SK-N-SH treated with all-trans-retinoic acid at 6 μM for 48 hours (cell line): Measurements from ENCODE around the gene G6PC1.
"Not testable (repeated sequence)": the region's sequence is repeated elsewhere in the genome, so short reads cannot be mapped to it uniquely, and the experiment has no call there.

Source experiments
- ATAC-seq: fragments of 200-7000 bp; cut with Tn5 transposase; 3 replicates; pipeline ENCODE4 v1.9.1; 2020; ENCODE audit warnings: mild to moderate bottlenecking, moderate library complexity
- ARNTL ChIP-seq: fragments of 450-650 bp; formaldehyde crosslinking; IDR thresholded peaks from 2 replicates; pipeline ENCODE4 v1.5.0; 2020; ENCODE audit warnings: low read depth, mild to moderate bottlenecking, moderate library complexity, borderline replicate concordance
- BACH2 ChIP-seq: fragments of 250-450 bp; sonication (Bioruptor Pico); IDR thresholded peaks from 2 replicates; pipeline ENCODE4 v1.9.0; 2021; ENCODE audit warnings: mild to moderate bottlenecking, borderline replicate concordance
- CREB5 ChIP-seq: fragments of 250-450 bp; sonication (Bioruptor Pico); IDR thresholded peaks from 2 replicates; pipeline ENCODE4 v1.5.1; 2020; ENCODE audit warnings: low read depth, mild to moderate bottlenecking, moderate library complexity
- CSDC2 ChIP-seq: fragments of 250-450 bp; sonication (Bioruptor Pico); IDR thresholded peaks from 2 replicates; pipeline ENCODE4 v1.5.0; 2020; ENCODE audit warnings: mild to moderate bottlenecking, moderate library complexity
- ESRRG ChIP-seq: fragments of 250-450 bp; sonication (Bioruptor Pico); IDR thresholded peaks from 2 replicates; pipeline ENCODE4 v1.6.1; 2021; ENCODE audit warnings: mild to moderate bottlenecking
- GLIS3 ChIP-seq: fragments of 250-450 bp; sonication (Bioruptor Pico); IDR thresholded peaks from 2 replicates; pipeline ENCODE4 v1.5.0; 2020; ENCODE audit warnings: mild to moderate bottlenecking, moderate library complexity
- ISL1 ChIP-seq: fragments of 250-450 bp; sonication (Bioruptor Pico); IDR thresholded peaks from 2 replicates; pipeline ENCODE4 v2.1.2; 2022; ENCODE audit warnings: mild to moderate bottlenecking, moderate library complexity
- OSR1 ChIP-seq: fragments of 250-450 bp; sonication (Bioruptor Pico); IDR thresholded peaks from 2 replicates; pipeline ENCODE4 v1.8.0; 2022; ENCODE audit warnings: moderate library complexity, mild to moderate bottlenecking, inconsistent platforms
- PATZ1 ChIP-seq: fragments of 250-450 bp; sonication (Bioruptor Pico); IDR thresholded peaks from 2 replicates; pipeline ENCODE4 v1.8.0; 2020; ENCODE audit warnings: mild to moderate bottlenecking, moderate library complexity, borderline replicate concordance
- POU6F1 ChIP-seq: fragments of 250-450 bp; sonication (Bioruptor Pico); IDR thresholded peaks from 2 replicates; pipeline ENCODE4 v1.8.0; 2021; ENCODE audit warnings: low read depth, mild to moderate bottlenecking, moderate library complexity, borderline replicate concordance
- PPARA ChIP-seq: fragments of 250-450 bp; sonication (Bioruptor Pico); IDR thresholded peaks from 2 replicates; pipeline ENCODE4 v1.5.0; 2020; ENCODE audit warnings: mild to moderate bottlenecking, borderline replicate concordance
- RARB ChIP-seq: fragments of 250-450 bp; sonication (Bioruptor Pico); IDR thresholded peaks from 2 replicates; pipeline ENCODE4 v1.8.0; 2021; ENCODE audit warnings: mild to moderate bottlenecking, moderate library complexity
- SNAI2 ChIP-seq: fragments of 250-450 bp; sonication (Bioruptor Pico); IDR thresholded peaks from 2 replicates; pipeline ENCODE4 v1.5.0; 2020; ENCODE audit warnings: mild to moderate bottlenecking, moderate library complexity
- TOX ChIP-seq: fragments of 250-450 bp; sonication (Bioruptor Pico); IDR thresholded peaks from 2 replicates; pipeline ENCODE4 v1.8.0; 2021; ENCODE audit warnings: mild to moderate bottlenecking, moderate library complexity, borderline replicate concordance
- TSHZ2 ChIP-seq: fragments of 250-450 bp; sonication (Bioruptor Pico); IDR thresholded peaks from 2 replicates; pipeline ENCODE4 v1.5.0; 2020; ENCODE audit warnings: mild to moderate bottlenecking, moderate library complexity
- ZC3H10 ChIP-seq: fragments of 250-450 bp; sonication (Bioruptor Pico); IDR thresholded peaks from 2 replicates; pipeline ENCODE4 v1.5.1; 2021; ENCODE audit warnings: mild to moderate bottlenecking, moderate library complexity
- ZFP3 ChIP-seq: fragments of 250-450 bp; sonication (Bioruptor Pico); IDR thresholded peaks from 2 replicates; pipeline ENCODE4 v1.5.0; 2020; ENCODE audit warnings: mild to moderate bottlenecking, moderate library complexity
- ZFP30 ChIP-seq: fragments of 450-650 bp; formaldehyde crosslinking; IDR thresholded peaks from 2 replicates; pipeline ENCODE4 v1.5.0; 2022; ENCODE audit warnings: mild to moderate bottlenecking, moderate library complexity
- ZNF565 ChIP-seq: fragments of 450-650 bp; formaldehyde crosslinking; conservative IDR thresholded peaks from 2 replicates; pipeline ENCODE4 v1.5.0; 2020; ENCODE audit warnings: low read depth, mild to moderate bottlenecking, moderate library complexity
- ZNF70 ChIP-seq: fragments of 450-650 bp; formaldehyde crosslinking; IDR thresholded peaks from 2 replicates; pipeline ENCODE4 v1.5.0; 2020; ENCODE audit warnings: mild to moderate bottlenecking, moderate library complexity
- ZNF8 ChIP-seq: fragments of 450-650 bp; formaldehyde crosslinking; IDR thresholded peaks from 2 replicates; pipeline ENCODE4 v1.5.0; 2020; ENCODE audit warnings: mild to moderate bottlenecking, moderate library complexity

G6PC1 gene

GRCh38 chr17:42872251-42872965, 28.2 kb upstream of the G6PC1 start (continued):
- TF ChIP-seq PATZ1 (CRISPR knock-in tag), result no peak
- TF ChIP-seq TSHZ2 (CRISPR knock-in tag), result no peak
- TF ChIP-seq RARB (CRISPR knock-in tag), result no peak
- no peak for TF ChIP-seq CREB5 (CRISPR knock-in tag)
- no peak for TF ChIP-seq BACH2 (CRISPR knock-in tag)
- no peak for TF ChIP-seq ARNTL (CRISPR knock-in tag)
- TF ChIP-seq, all 23 proteins: peak for 0

- ATAC-seq, result no peak
- TF ChIP-seq TOX (CRISPR knock-in tag) (no peak), CSDC2 (CRISPR knock-in tag) (no peak), ZC3H10 (CRISPR knock-in tag) (no peak), PPARA (CRISPR knock-in tag) (no peak)
These were observed 27.3 kb upstream of the G6PC1 start for GRCh38 chr17:42873315-42873714.

GRCh38 chr17:42873932-42874695, 26.5 kb upstream of the G6PC1 start:
- ATAC-seq, result not testable (repeated sequence)

- TF ChIP-seq ZFP30 (CRISPR knock-in tag), result no peak
- TF ChIP-seq, all 23 proteins: peak for 0
- ATAC-seq, result no peak
These were observed 23.6 kb upstream of the G6PC1 start for GRCh38 chr17:42877037-42877436.

- ATAC-seq, result no peak
- no peak for TF ChIP-seq PPARA (CRISPR knock-in tag)
- no peak for TF ChIP-seq CREB5 (CRISPR knock-in tag)
- TF ChIP-seq ZNF565 (CRISPR knock-in tag), result no peak
- TF ChIP-seq ZC3H10 (CRISPR knock-in tag), result no peak
- TF ChIP-seq TOX (CRISPR knock-in tag), result no peak
- no peak for TF ChIP-seq ESRRG (CRISPR knock-in tag)
- no peak for TF ChIP-seq ISL1 (CRISPR knock-in tag)
- no peak for TF ChIP-seq GLIS3 (CRISPR knock-in tag)
- no peak for TF ChIP-seq ZFP3
- TF ChIP-seq OSR1 (CRISPR knock-in tag), result no peak
- no peak for TF ChIP-seq ARNTL (CRISPR knock-in tag)
- no peak for TF ChIP-seq POU6F1 (CRISPR knock-in tag)
- TF ChIP-seq ZNF8 (CRISPR knock-in tag), result no peak
- TF ChIP-seq PATZ1 (CRISPR knock-in tag), result no peak
- no peak for TF ChIP-seq ZFP30 (CRISPR knock-in tag)
- no peak for TF ChIP-seq SNAI2
- TF ChIP-seq ZNF70 (CRISPR knock-in tag), result no peak
- TF ChIP-seq RARB (CRISPR knock-in tag), result no peak
These were observed 22.3 kb upstream of the G6PC1 start for GRCh38 chr17:42878123-42878880.
